Measurements from ENCODE around the gene NCKAP5.

Gene NCKAP5

GRCh38 chr2:133315280-133315679 lies 253.0 kb downstream of the NCKAP5 start:
- TF ChIP-seq CTBP1 (IDR thresholded peaks at IDR 0.05; ENCODE audit: borderline replicate concordance) (no peak), BHLHE40 (IDR thresholded peaks at IDR 0.05; ENCODE audit: borderline replicate concordance) (no peak), FOXA1 (IDR thresholded peaks at IDR 0.05) (no peak), ARNT (IDR thresholded peaks at IDR 0.05) (no peak), FOXK2 (IDR thresholded peaks at IDR 0.05) (no peak), L3MBTL2 (conservative IDR thresholded peaks at IDR 0.05) (no peak), HDGF (IDR thresholded peaks at IDR 0.05; ENCODE audit: borderline replicate concordance) (no peak), SUZ12 (IDR thresholded peaks at IDR 0.05) (no peak)
- POLR2A ChIA-PET = no interaction called here
- DNase-seq (ENCODE audit: extremely low spot score) = no peak
- CTCF ChIA-PET = no interaction called here

GRCh38 chr2:133314795-133315194 lies 253.5 kb downstream of the NCKAP5 start:
- ChIA-PET POLR2A (no interaction called here), CTCF (no interaction called here)
- TF ChIP-seq NFRKB (IDR thresholded peaks at IDR 0.05) (no peak), CTBP1 (IDR thresholded peaks at IDR 0.05; ENCODE audit: borderline replicate concordance) (no peak), ZNF384 (IDR thresholded peaks at IDR 0.05) (no peak), BHLHE40 (IDR thresholded peaks at IDR 0.05; ENCODE audit: borderline replicate concordance) (no peak), FOXM1 (IDR thresholded peaks at IDR 0.05; ENCODE audit: borderline replicate concordance) (no peak), ELF4 (IDR thresholded peaks at IDR 0.05) (no peak), HDGF (IDR thresholded peaks at IDR 0.05; ENCODE audit: borderline replicate concordance) (no peak), L3MBTL2 (conservative IDR thresholded peaks at IDR 0.05) (no peak), LEF1 (IDR thresholded peaks at IDR 0.05; ENCODE audit: borderline replicate concordance) (no peak), SP1 (IDR thresholded peaks at IDR 0.05) (no peak)
- DNase-seq (ENCODE audit: extremely low spot score) = no peak

GRCh38 chr2:133312038-133312729 lies 256.1 kb downstream of the NCKAP5 start:
- no peak for TF ChIP-seq SUZ12 (IDR thresholded peaks at IDR 0.05)
- TF ChIP-seq PKNOX1 (IDR thresholded peaks at IDR 0.05) = no peak
- TF ChIP-seq SP1 (IDR thresholded peaks at IDR 0.05) = no peak
- TF ChIP-seq BHLHE40 (IDR thresholded peaks at IDR 0.05; ENCODE audit: borderline replicate concordance) = no peak
- no peak for TF ChIP-seq HDGF (IDR thresholded peaks at IDR 0.05; ENCODE audit: borderline replicate concordance)
- no peak for TF ChIP-seq ARNT (IDR thresholded peaks at IDR 0.05)
- TF ChIP-seq FOXA1 (IDR thresholded peaks at IDR 0.05) = no peak
- no peak for TF ChIP-seq ELF4 (IDR thresholded peaks at IDR 0.05)
- no peak for TF ChIP-seq NFRKB (IDR thresholded peaks at IDR 0.05)
- TF ChIP-seq FOXM1 (IDR thresholded peaks at IDR 0.05; ENCODE audit: borderline replicate concordance) = no peak
- no peak for TF ChIP-seq FOXK2 (IDR thresholded peaks at IDR 0.05)
- TF ChIP-seq L3MBTL2 (conservative IDR thresholded peaks at IDR 0.05) = no peak
- no peak for TF ChIP-seq LEF1 (IDR thresholded peaks at IDR 0.05; ENCODE audit: borderline replicate concordance)
- no peak for TF ChIP-seq CTBP1 (IDR thresholded peaks at IDR 0.05; ENCODE audit: borderline replicate concordance)
- TF ChIP-seq TARDBP (IDR thresholded peaks at IDR 0.05) = no peak
- ChIA-PET POLR2A (no interaction called here), CTCF (no interaction called here)
- no peak for DNase-seq (ENCODE audit: extremely low spot score)

- POLR2A ChIA-PET = no interaction called here
- DNase-seq (ENCODE audit: extremely low spot score) = no peak
- CTCF ChIA-PET = no interaction called here
- no peak for TF ChIP-seq LEF1 (IDR thresholded peaks at IDR 0.05; ENCODE audit: borderline replicate concordance)
- no peak for TF ChIP-seq BHLHE40 (IDR thresholded peaks at IDR 0.05; ENCODE audit: borderline replicate concordance)
- no peak for TF ChIP-seq FOXM1 (IDR thresholded peaks at IDR 0.05; ENCODE audit: borderline replicate concordance)
- TF ChIP-seq SUZ12 (IDR thresholded peaks at IDR 0.05) = no peak
- no peak for TF ChIP-seq NFRKB (IDR thresholded peaks at IDR 0.05)
Measured at GRCh38 chr2:133306236-133306635, 262.0 kb downstream of the NCKAP5 start.

GRCh38 chr2:133304344-133304743 lies 263.9 kb downstream of the NCKAP5 start:
- ChIA-PET POLR2A (interaction anchor here (0.8 kb wide), 1 partner anchor 11 kb away, joined by 3 read pairs; no protein-coding TSS in a partner anchor), CTCF (interaction anchor here (0.6 kb wide), 1 partner anchor 12 kb away, joined by 3 read pairs; no protein-coding TSS in a partner anchor)
- DNase-seq (ENCODE audit: extremely low spot score) = no peak
- TF ChIP-seq SUZ12 (IDR thresholded peaks at IDR 0.05) = no peak
- TF ChIP-seq TARDBP (IDR thresholded peaks at IDR 0.05) = no peak
- TF ChIP-seq FOXM1 (IDR thresholded peaks at IDR 0.05; ENCODE audit: borderline replicate concordance) = no peak
- TF ChIP-seq ARNT (IDR thresholded peaks at IDR 0.05) = no peak
- TF ChIP-seq L3MBTL2 (conservative IDR thresholded peaks at IDR 0.05) = no peak
- TF ChIP-seq FOXA1 (IDR thresholded peaks at IDR 0.05) = no peak
- TF ChIP-seq ELF4 (IDR thresholded peaks at IDR 0.05) = no peak
- TF ChIP-seq HDGF (IDR thresholded peaks at IDR 0.05; ENCODE audit: borderline replicate concordance) = no peak
- TF ChIP-seq PKNOX1 (IDR thresholded peaks at IDR 0.05) = no peak
- no peak for TF ChIP-seq CTBP1 (IDR thresholded peaks at IDR 0.05; ENCODE audit: borderline replicate concordance)
- TF ChIP-seq SP1 (IDR thresholded peaks at IDR 0.05) = no peak

GRCh38 chr2:133303150-133303549 lies 265.1 kb downstream of the NCKAP5 start:
- POLR2A ChIA-PET = no interaction called here

GRCh38 chr2:133296401-133296800 lies 271.9 kb downstream of the NCKAP5 start:
- POLR2A ChIA-PET = no interaction called here
- no peak for TF ChIP-seq NFRKB (IDR thresholded peaks at IDR 0.05)
- TF ChIP-seq FOXM1 (IDR thresholded peaks at IDR 0.05; ENCODE audit: borderline replicate concordance) = no peak
- no peak for TF ChIP-seq ELF4 (IDR thresholded peaks at IDR 0.05)
- TF ChIP-seq BHLHE40 (IDR thresholded peaks at IDR 0.05; ENCODE audit: borderline replicate concordance) = no peak
- no peak for TF ChIP-seq CTBP1 (IDR thresholded peaks at IDR 0.05; ENCODE audit: borderline replicate concordance)
- no peak for TF ChIP-seq PKNOX1 (IDR thresholded peaks at IDR 0.05)
- TF ChIP-seq L3MBTL2 (conservative IDR thresholded peaks at IDR 0.05) = no peak
- no peak for TF ChIP-seq HDGF (IDR thresholded peaks at IDR 0.05; ENCODE audit: borderline replicate concordance)
- no peak for TF ChIP-seq TARDBP (IDR thresholded peaks at IDR 0.05)
- no peak for TF ChIP-seq FOXA1 (IDR thresholded peaks at IDR 0.05)
- CTCF ChIA-PET = no interaction called here
- no peak for DNase-seq (ENCODE audit: extremely low spot score)

More at GRCh38 chr2:133303150-133303549, 265.1 kb downstream of the NCKAP5 start:
- TF ChIP-seq SP1 (IDR thresholded peaks at IDR 0.05) = no peak
- CTCF ChIA-PET = no interaction called here
- no peak for DNase-seq (ENCODE audit: extremely low spot score)

Measured in HEK293T (cell line).